22Rv1 (cell line): ENCODE data around the gene LIN9.

Experiments used
- CTCF ChIP-seq: fragments of 450-650 bp; IDR thresholded peaks from 2 replicates; pipeline ENCODE4 v1.5.1; 2017; ENCODE audit warnings: mild to moderate bottlenecking
- ZFX ChIP-seq: fragments of 450-650 bp; IDR thresholded peaks from 2 replicates; pipeline ENCODE4 v1.6.1; 2017; ENCODE audit warnings: antibody characterized with exemption, borderline replicate concordance

DNA sequence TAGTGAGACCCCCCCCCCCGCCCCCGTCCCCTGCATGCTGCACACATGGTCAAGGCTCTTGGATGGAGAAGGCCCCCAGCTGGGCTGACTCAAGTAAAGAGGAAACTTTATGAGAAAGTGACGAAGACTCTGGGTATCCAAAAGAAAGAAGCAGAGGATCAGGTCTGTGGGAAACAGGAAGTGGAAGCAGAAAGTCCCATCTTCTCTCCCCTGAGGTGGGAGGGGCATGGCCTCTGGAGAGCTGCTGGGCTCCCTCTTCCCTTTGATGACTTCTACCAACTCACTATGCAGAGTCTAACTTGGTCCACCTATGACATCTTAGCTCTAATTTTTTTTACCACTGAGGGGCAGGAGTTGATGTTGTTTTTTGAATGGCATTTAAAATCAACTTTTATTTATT is 42.7 kb upstream of the LIN9 start:
- TF ChIP-seq CTCF (no peak), ZFX (no peak)
